Liver (tissue), 9 donors: ENCODE results near the gene ZNF410. TPM values are rescaled to one million over a fixed set of nuclear protein-coding genes. Genes with fewer than 3 reads are reported as not detected.

ENCODE experiments used
- DNase-seq: peaks from one replicate; pipeline ENCODE4 v3.0.0-alpha.2; 2017; ENCODE audit warnings: low spot score
- H3K27ac ChIP-seq, 2 donors: one replicate each; pipeline ENCODE4 v1.7.0; 2013; ENCODE audit warnings: inconsistent platforms in 2 of 2, low read length in 2 of 2, control low read depth in 1 of 2, low read depth in 1 of 2, mild to moderate bottlenecking in 1 of 2
- H3K27me3 ChIP-seq, 4 donors: one replicate each; pipeline versions ENCODE4 v1.6.1 to v1.7.0; 2013; ENCODE audit warnings: low read length in 3 of 4, inconsistent platforms in 1 of 4, mild to moderate bottlenecking in 1 of 4, moderate library complexity in 1 of 4; ENCODE audit not compliant: control insufficient read depth in 4 of 4, insufficient read depth in 4 of 4
- H3K36me3 ChIP-seq, 4 donors: one replicate each; pipeline versions ENCODE4 v1.6.1 to v1.7.0; 2013; ENCODE audit warnings: low read length in 3 of 4, mild to moderate bottlenecking in 3 of 4, low read depth in 1 of 4, moderate library complexity in 1 of 4; ENCODE audit not compliant: control insufficient read depth in 4 of 4, insufficient read depth in 3 of 4
- H3K4me1 ChIP-seq, 4 donors: one replicate each; pipeline versions ENCODE4 v1.6.1 to v1.7.0; 2013; ENCODE audit warnings: low read length in 3 of 4, mild to moderate bottlenecking in 3 of 4, moderate library complexity in 1 of 4; ENCODE audit not compliant: control insufficient read depth in 4 of 4, insufficient read depth in 4 of 4
- H3K4me3 ChIP-seq, 3 donors: one replicate each; pipeline versions ENCODE4 v1.6.1 to v1.7.0; 2013; ENCODE audit warnings: low read length in 3 of 3, control low read depth in 1 of 3, low read depth in 1 of 3, mild to moderate bottlenecking in 1 of 3
- H3K9ac ChIP-seq, 2 donors: one replicate each; pipeline ENCODE4 v1.7.0; 2013; ENCODE audit warnings: low read length in 2 of 2, mild to moderate bottlenecking in 2 of 2, moderate library complexity in 2 of 2, control low read depth in 1 of 2, low read depth in 1 of 2
- H3K9me3 ChIP-seq, 4 donors: one replicate each; pipeline versions ENCODE4 v1.6.1 to v1.7.0; 2013; ENCODE audit warnings: low read length in 3 of 4; ENCODE audit not compliant: control insufficient read depth in 4 of 4
- EGR1 ChIP-seq, 2 donors: IDR thresholded peaks; 2 replicates each; pipeline ENCODE4 v1.6.1; 2016 to 2018; ENCODE audit warnings: antibody characterized with exemption in 2 of 2, low read depth in 2 of 2
- FOXA1 ChIP-seq: IDR thresholded peaks from 2 replicates; pipeline ENCODE4 v1.6.1; 2016; ENCODE audit warnings: antibody characterized with exemption
- FOXA2 ChIP-seq: IDR thresholded peaks from 2 replicates; pipeline ENCODE4 v1.6.1; 2016; ENCODE audit warnings: antibody characterized with exemption
- HNF4G ChIP-seq: IDR thresholded peaks from 2 replicates; pipeline ENCODE4 v1.6.1; 2016; ENCODE audit warnings: antibody characterized with exemption
- JUND ChIP-seq, 2 donors: IDR thresholded peaks; 2 replicates each; pipeline ENCODE4 v1.6.1; 2016; ENCODE audit warnings: antibody characterized with exemption in 2 of 2
- NR2F2 ChIP-seq: IDR thresholded peaks from 2 replicates; pipeline ENCODE4 v1.6.1; 2016; ENCODE audit warnings: antibody characterized with exemption
- RAD21 ChIP-seq, 2 donors: IDR thresholded peaks; 2 replicates each; pipeline ENCODE4 v1.6.1; 2016; ENCODE audit warnings: antibody characterized with exemption in 2 of 2, mild to moderate bottlenecking in 2 of 2
- SP1 ChIP-seq: IDR thresholded peaks from 2 replicates; pipeline ENCODE4 v1.6.1; 2018; ENCODE audit warnings: antibody characterized with exemption, mild to moderate bottlenecking
- WGBS: extraction: QIAGEN DNeasy Blood & Tissue Kit; methylation state at CpG from one replicate; pipeline ENCODE4 v1.1.7; 2013; 5-methylcytosine and 5-hydroxymethylcytosine counted together
- polyA plus RNA-seq, 2 donors: library from polyadenylated mRNA; stranded (reverse) in 1 of 2; unstranded in 1 of 2; fragments of 200-250 nt in 1 of 2; fragments of >200 nt in 1 of 2; fragmentation: Nextera tagmentation in 1 of 2; extraction: Ambion mirVana in 1 of 2; gene quantifications; one replicate each; pipeline versions ENCODE4 v1.2.1 to v1.2.3, GENCODE V29; 2013 to 2015
- total RNA-seq, 2 donors: library from RNA; depleted of rRNA; stranded (reverse); fragments of >200 nt; gene quantifications; one replicate each; pipeline ENCODE4 v1.2.3, GENCODE V29; 2014
- TF ChIP-seq, protein P1 (sequence below): IDR thresholded peaks from 2 replicates; pipeline ENCODE4 v1.6.1; 2016; ENCODE audit warnings: antibody characterized with exemption
- TF ChIP-seq, protein P2 (sequence below): IDR thresholded peaks from 2 replicates; pipeline ENCODE4 v1.6.1; 2016; ENCODE audit warnings: antibody characterized with exemption
- TF ChIP-seq, protein P3 (sequence below): IDR thresholded peaks from 2 replicates; pipeline ENCODE4 v1.6.1; 2016; ENCODE audit warnings: antibody characterized with exemption
- TF ChIP-seq, protein P4 (sequence below): fragments of 150-350 bp; IDR thresholded peaks from 2 replicates; pipeline ENCODE4 v1.5.1; 2017; ENCODE audit warnings: improper control_type of control experiment, low read depth, low read length; ENCODE audit not compliant: missing input control
- donor health status: healthy.
- donor health status: healthy.
- donor health status: healthy.
- donor health status: healthy.
- donor health status: healthy.

ZNF410 gene
- total and polyA plus RNA-seq, 4 donors: 11.2 to 33.0 (median 21.6) TPM

DNA sequence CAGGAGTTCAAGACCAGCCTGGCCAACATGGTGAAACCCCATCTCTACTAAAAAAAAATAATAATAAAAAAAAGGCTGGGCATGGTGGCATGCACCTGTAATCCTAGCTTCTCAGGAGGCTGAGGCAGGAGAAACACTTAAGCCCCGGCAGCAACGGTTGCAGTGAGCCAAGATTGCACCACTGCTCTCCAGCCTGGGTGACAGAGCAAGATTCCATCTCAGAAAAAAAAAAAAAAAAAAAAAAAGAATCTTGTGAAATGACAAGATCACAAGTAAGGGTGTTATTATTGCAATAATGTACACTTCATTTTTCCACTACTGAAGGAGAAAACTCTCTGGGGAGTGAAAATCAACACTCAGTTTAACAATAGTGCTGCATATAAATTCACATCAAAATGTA, 43.8 kb upstream of the ZNF410 start:
- no peak for DNase-seq
- H3K27me3 ChIP-seq: no peaks in the 10 kb centered on the region
- 74% methylated on average over 2 of the region's 2 CpGs for WGBS
- H3K9ac ChIP-seq: no peak overlapping the region
- H3K36me3 ChIP-seq: no peaks in the 10 kb centered on the region
- peaks cover 3 to 8% (median 6%) of the 10 kb centered on the region in 4 donors for H3K4me1 ChIP-seq
- H3K27ac ChIP-seq: no peak overlapping the region
- TF ChIP-seq FOXA1 (no peak), SP1 (no peak), FOXA2 (no peak), EGR1 (IDR thresholded peaks at IDR 0.05; ENCODE audit: low read depth in 2 of 2) (no peak), HNF4G (no peak), RAD21 (IDR thresholded peaks at IDR 0.05) (no peak), NR2F2 (no peak), JUND (IDR thresholded peaks at IDR 0.05) (no peak)
- TF ChIP-seq, protein P1, sequence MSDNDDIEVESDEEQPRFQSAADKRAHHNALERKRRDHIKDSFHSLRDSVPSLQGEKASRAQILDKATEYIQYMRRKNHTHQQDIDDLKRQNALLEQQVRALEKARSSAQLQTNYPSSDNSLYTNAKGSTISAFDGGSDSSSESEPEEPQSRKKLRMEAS: no peak
- TF ChIP-seq, protein P2, sequence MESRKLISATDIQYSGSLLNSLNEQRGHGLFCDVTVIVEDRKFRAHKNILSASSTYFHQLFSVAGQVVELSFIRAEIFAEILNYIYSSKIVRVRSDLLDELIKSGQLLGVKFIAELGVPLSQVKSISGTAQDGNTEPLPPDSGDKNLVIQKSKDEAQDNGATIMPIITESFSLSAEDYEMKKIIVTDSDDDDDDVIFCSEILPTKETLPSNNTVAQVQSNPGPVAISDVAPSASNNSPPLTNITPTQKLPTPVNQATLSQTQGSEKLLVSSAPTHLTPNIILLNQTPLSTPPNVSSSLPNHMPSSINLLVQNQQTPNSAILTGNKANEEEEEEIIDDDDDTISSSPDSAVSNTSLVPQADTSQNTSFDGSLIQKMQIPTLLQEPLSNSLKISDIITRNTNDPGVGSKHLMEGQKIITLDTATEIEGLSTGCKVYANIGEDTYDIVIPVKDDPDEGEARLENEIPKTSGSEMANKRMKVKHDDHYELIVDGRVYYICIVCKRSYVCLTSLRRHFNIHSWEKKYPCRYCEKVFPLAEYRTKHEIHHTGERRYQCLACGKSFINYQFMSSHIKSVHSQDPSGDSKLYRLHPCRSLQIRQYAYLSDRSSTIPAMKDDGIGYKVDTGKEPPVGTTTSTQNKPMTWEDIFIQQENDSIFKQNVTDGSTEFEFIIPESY: no peak
- TF ChIP-seq, protein P3, sequence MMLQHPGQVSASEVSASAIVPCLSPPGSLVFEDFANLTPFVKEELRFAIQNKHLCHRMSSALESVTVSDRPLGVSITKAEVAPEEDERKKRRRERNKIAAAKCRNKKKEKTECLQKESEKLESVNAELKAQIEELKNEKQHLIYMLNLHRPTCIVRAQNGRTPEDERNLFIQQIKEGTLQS: no peak
- TF ChIP-seq, protein P4, sequence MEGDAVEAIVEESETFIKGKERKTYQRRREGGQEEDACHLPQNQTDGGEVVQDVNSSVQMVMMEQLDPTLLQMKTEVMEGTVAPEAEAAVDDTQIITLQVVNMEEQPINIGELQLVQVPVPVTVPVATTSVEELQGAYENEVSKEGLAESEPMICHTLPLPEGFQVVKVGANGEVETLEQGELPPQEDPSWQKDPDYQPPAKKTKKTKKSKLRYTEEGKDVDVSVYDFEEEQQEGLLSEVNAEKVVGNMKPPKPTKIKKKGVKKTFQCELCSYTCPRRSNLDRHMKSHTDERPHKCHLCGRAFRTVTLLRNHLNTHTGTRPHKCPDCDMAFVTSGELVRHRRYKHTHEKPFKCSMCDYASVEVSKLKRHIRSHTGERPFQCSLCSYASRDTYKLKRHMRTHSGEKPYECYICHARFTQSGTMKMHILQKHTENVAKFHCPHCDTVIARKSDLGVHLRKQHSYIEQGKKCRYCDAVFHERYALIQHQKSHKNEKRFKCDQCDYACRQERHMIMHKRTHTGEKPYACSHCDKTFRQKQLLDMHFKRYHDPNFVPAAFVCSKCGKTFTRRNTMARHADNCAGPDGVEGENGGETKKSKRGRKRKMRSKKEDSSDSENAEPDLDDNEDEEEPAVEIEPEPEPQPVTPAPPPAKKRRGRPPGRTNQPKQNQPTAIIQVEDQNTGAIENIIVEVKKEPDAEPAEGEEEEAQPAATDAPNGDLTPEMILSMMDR: no peak
- H3K4me3 ChIP-seq: no peak overlapping the region
- no peaks in the 10 kb centered on the region for H3K9me3 ChIP-seq

DNA sequence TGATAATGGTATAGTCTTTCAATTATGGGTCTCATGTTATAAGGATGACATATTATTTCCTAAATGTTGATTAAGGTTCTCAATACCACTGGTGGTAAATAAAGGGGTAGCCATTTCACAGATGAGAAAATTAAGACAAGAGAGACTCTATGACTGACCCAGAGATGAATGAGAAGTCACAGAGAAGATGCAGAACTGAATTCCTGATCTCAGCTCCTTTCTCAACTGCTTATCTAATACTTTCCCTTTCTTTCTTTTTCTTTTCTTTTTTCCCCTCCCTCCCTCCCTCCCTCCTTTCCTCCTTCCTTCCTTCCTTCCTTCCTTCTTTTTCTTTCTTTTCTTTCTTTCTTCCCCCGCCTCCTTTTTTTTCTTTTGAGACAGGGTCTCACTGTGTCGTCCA, 43.4 kb upstream of the ZNF410 start:
- no peak for DNase-seq
- 77% methylated on average over 2 of the region's 2 CpGs for WGBS
- H3K4me1 ChIP-seq: peaks cover 0 to 4% (median 2%) of the 10 kb centered on the region in 4 donors

More for the DNA sequence above, 43.4 kb upstream of the ZNF410 start:
- no peak overlapping the region for H3K27ac ChIP-seq
- TF ChIP-seq, protein P1: no peak
- TF ChIP-seq, protein P4: no peak
- TF ChIP-seq FOXA2: no peak
- H3K27me3 ChIP-seq: no peaks in the 10 kb centered on the region
- H3K36me3 ChIP-seq: no peaks in the 10 kb centered on the region
- no peak overlapping the region for H3K9ac ChIP-seq
- H3K9me3 ChIP-seq: no peaks in the 10 kb centered on the region
- no peak overlapping the region for H3K4me3 ChIP-seq
